Parathyroid adenoma (tissue), 2 donors: ENCODE measurements around the gene ADAMTS6.

ENCODE experiments used
- H2AFZ ChIP-seq: fragments of 300-600 bp; sonication (generic); one replicate; pipeline ENCODE4 v1.7.0; 2017; ENCODE audit warnings: antibody characterized with exemption, mild to moderate bottlenecking
- H3K27ac ChIP-seq: fragments of 300-600 bp; sonication (generic); one replicate; pipeline ENCODE4 v1.7.0; 2017
- H3K27me3 ChIP-seq: fragments of 300-600 bp; sonication (generic); one replicate; pipeline ENCODE4 v1.7.0; 2017; ENCODE audit warnings: low read length; ENCODE audit not compliant: control insufficient read depth, insufficient read depth
- H3K36me3 ChIP-seq: fragments of 300-600 bp; sonication (generic); one replicate; pipeline ENCODE4 v1.7.0; 2017; ENCODE audit warnings: low read length; ENCODE audit not compliant: control insufficient read depth, insufficient read depth
- H3K4me1 ChIP-seq: fragments of 300-600 bp; sonication (generic); one replicate; pipeline ENCODE4 v1.7.0; 2017; ENCODE audit warnings: control low read depth
- H3K4me2 ChIP-seq: fragments of 300-600 bp; sonication (generic); one replicate; pipeline ENCODE4 v1.7.0; 2017; ENCODE audit warnings: low read length
- H3K4me3 ChIP-seq: fragments of 300-600 bp; sonication (generic); one replicate; pipeline ENCODE4 v1.7.0; 2017; ENCODE audit warnings: low read depth, low read length
- H3K79me2 ChIP-seq: fragments of 300-600 bp; sonication (generic); one replicate; pipeline ENCODE4 v1.7.0; 2017; ENCODE audit warnings: control low read depth
- H3K9ac ChIP-seq: fragments of 300-600 bp; sonication (generic); one replicate; pipeline ENCODE4 v1.7.0; 2017; ENCODE audit warnings: mild to moderate bottlenecking
- H3K9me3 ChIP-seq: fragments of 300-600 bp; sonication (generic); one replicate; pipeline ENCODE4 v1.7.0; 2017; ENCODE audit warnings: low read length; ENCODE audit not compliant: control insufficient read depth
- TF ChIP-seq, protein P1 (sequence below): fragments of 300-600 bp; sonication (generic); IDR thresholded peaks from one replicate; pipeline ENCODE4 v1.7.0; 2017; ENCODE audit warnings: antibody characterized with exemption, mild to moderate bottlenecking
- donor health status: primary hyperparathyroidism.

Gene ADAMTS6

DNA sequence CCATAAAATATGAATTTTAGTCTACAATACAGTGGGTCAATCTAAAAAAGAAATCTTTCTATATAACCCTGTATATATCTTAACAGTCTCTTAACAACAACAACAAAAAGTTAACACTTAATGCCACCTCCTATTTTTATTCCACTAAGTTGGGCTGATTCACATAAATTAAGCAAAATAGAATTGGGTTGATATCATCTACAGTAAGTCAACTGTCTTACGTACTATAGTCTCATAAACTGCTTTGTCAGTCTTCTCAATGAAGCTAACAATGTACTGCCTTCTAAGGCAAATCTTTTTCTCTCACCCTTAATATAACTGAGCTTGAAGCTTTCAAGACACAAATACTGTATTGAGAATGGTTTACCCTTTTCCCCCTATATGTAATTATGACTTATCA, 185.7 kb downstream of the ADAMTS6 start:
- Histone ChIP-seq H3K4me2 (no peak overlapping the region), H3K36me3 (no peaks in the 10 kb centered on the region)

DNA sequence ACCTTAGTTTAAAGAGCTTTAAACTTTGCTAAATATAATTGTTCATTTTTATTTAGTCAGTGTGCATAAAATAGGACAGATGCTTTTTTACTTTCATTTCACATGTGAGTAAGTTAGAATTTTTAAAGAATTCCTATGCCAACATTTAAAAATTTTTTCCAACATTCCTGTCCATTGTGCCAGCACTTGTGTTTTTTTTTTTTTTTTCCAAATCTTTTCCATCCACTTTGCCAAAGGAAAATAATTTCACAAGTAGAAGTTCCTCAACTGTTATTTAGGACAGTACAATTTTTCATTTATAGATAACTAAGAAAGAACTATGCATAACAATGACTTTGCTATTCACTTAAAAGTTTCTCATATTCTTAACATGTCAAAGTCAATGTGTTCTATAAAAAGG, 189.5 kb downstream of the ADAMTS6 start:
- Histone ChIP-seq H3K4me2 (no peak overlapping the region), H3K79me2 (no peaks in the 10 kb centered on the region), H3K4me3 (no peak overlapping the region), H3K36me3 (no peaks in the 10 kb centered on the region), H3K9me3 (no peaks in the 10 kb centered on the region), H3K4me1 (no peaks in the 10 kb centered on the region), H3K27me3 (no peaks in the 10 kb centered on the region), H3K27ac (no peak overlapping the region), H2AFZ (no peak overlapping the region), H3K9ac (no peak overlapping the region)
- TF ChIP-seq, protein P1, sequence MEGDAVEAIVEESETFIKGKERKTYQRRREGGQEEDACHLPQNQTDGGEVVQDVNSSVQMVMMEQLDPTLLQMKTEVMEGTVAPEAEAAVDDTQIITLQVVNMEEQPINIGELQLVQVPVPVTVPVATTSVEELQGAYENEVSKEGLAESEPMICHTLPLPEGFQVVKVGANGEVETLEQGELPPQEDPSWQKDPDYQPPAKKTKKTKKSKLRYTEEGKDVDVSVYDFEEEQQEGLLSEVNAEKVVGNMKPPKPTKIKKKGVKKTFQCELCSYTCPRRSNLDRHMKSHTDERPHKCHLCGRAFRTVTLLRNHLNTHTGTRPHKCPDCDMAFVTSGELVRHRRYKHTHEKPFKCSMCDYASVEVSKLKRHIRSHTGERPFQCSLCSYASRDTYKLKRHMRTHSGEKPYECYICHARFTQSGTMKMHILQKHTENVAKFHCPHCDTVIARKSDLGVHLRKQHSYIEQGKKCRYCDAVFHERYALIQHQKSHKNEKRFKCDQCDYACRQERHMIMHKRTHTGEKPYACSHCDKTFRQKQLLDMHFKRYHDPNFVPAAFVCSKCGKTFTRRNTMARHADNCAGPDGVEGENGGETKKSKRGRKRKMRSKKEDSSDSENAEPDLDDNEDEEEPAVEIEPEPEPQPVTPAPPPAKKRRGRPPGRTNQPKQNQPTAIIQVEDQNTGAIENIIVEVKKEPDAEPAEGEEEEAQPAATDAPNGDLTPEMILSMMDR = no peak

More for the DNA sequence above, 185.7 kb downstream of the ADAMTS6 start:
- Histone ChIP-seq H3K9ac (no peak overlapping the region), H3K27me3 (no peaks in the 10 kb centered on the region), H2AFZ (no peak overlapping the region), H3K27ac (no peak overlapping the region), H3K4me1 (no peaks in the 10 kb centered on the region), H3K9me3 (no peaks in the 10 kb centered on the region), H3K79me2 (no peaks in the 10 kb centered on the region), H3K4me3 (no peak overlapping the region)
- TF ChIP-seq, protein P1 = no peak

DNA sequence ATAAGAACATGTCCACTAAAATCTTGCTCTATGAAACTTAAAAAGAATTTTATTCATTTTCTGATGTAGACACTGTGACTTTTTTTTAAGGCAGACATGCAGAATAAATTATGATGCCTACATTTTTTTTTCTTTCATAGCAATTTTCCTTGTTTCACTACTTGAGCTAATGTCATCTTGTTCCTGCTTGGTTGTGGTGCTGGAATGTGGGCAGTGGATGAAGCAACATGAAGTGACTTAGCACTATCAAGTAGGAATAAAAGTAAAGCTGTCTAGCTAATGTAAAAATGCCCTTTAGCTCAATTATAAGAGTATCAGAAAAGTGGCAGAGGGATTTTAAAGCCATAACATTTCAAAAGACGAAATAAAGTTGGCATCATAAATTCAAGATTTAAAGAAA, 191.0 kb downstream of the ADAMTS6 start:
- no peaks in the 10 kb centered on the region for H3K9me3 ChIP-seq
- H3K4me3 ChIP-seq = no peak overlapping the region
- H3K27me3 ChIP-seq = no peaks in the 10 kb centered on the region
- no peaks in the 10 kb centered on the region for H3K79me2 ChIP-seq
- no peak overlapping the region for H3K9ac ChIP-seq
- no peak overlapping the region for H2AFZ ChIP-seq
- no peaks in the 10 kb centered on the region for H3K36me3 ChIP-seq
- TF ChIP-seq, protein P1 = no peak
- no peak overlapping the region for H3K27ac ChIP-seq
- no peak overlapping the region for H3K4me2 ChIP-seq
- H3K4me1 ChIP-seq = no peaks in the 10 kb centered on the region

DNA sequence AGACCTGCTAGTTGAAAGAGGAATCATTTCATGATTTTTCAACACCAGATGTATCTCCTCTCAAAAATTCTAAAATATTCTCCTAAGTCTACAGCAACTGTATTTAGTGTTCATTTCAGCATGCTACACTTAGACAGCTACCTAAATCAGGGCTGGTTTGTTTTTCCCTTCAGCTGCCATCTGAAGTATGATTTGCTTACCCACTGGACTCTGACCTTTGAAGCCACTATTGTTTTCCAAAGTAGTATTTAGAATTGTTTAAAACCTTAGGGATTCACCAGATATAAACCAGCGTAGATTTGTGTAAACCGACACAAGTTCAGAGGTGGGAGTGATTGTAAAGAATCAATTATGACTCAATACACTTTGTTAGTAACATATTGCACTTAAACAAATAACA, 193.1 kb downstream of the ADAMTS6 start:
- H3K9ac ChIP-seq = no peak overlapping the region
- H3K4me3 ChIP-seq = no peak overlapping the region
- H3K9me3 ChIP-seq = no peaks in the 10 kb centered on the region
- no peaks in the 10 kb centered on the region for H3K4me1 ChIP-seq
- no peak overlapping the region for H3K27ac ChIP-seq
- no peaks in the 10 kb centered on the region for H3K36me3 ChIP-seq
- H3K4me2 ChIP-seq = no peak overlapping the region
- H3K79me2 ChIP-seq = no peaks in the 10 kb centered on the region
- no peaks in the 10 kb centered on the region for H3K27me3 ChIP-seq
- no peak overlapping the region for H2AFZ ChIP-seq
- TF ChIP-seq, protein P1 = no peak

DNA sequence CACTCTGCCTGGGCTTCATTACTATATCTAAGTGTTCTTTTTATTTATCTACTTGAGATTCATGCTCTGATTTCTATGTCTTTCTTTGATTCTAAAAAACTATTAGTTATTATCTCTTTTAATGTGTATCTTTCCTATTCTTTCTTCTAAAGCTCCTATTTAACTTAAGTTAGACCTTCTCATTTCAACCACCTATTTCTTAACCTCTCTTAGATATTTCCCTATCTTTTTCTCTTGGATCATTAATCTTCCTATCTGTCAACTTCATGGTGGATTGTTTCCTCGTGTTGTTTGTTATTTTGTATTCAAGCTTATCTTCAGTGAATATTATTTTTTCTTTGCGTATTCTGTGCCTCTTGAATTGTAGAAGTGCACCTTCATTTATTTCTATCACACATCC, 202.1 kb downstream of the ADAMTS6 start:
- Histone ChIP-seq H3K4me1 (no peaks in the 10 kb centered on the region), H3K36me3 (no peaks in the 10 kb centered on the region), H3K9ac (no peak overlapping the region), H3K4me3 (no peak overlapping the region), H3K4me2 (no peak overlapping the region), H2AFZ (no peak overlapping the region), H3K9me3 (no peaks in the 10 kb centered on the region), H3K27ac (no peak overlapping the region), H3K79me2 (no peaks in the 10 kb centered on the region), H3K27me3 (no peaks in the 10 kb centered on the region)
- TF ChIP-seq, protein P1 = no peak
